Mucosa of stomach (tissue), 1 donor: ENCODE results near the gene CCDC167.

Source experiments
- H3K27me3 ChIP-seq: one replicate; pipeline ENCODE4 v1.7.0; 2013; ENCODE audit warnings: mild to moderate bottlenecking, low read length; ENCODE audit not compliant: control insufficient read depth, insufficient read depth
- H3K36me3 ChIP-seq: one replicate; pipeline ENCODE4 v1.7.0; 2013; ENCODE audit warnings: low read length; ENCODE audit not compliant: control insufficient read depth, insufficient read depth
- H3K4me1 ChIP-seq: one replicate; pipeline ENCODE4 v1.7.0; 2013; ENCODE audit warnings: mild to moderate bottlenecking, low read length; ENCODE audit not compliant: control insufficient read depth, insufficient read depth
- H3K4me3 ChIP-seq: one replicate; pipeline ENCODE4 v1.7.0; 2013; ENCODE audit warnings: low read length
- H3K9ac ChIP-seq: one replicate; pipeline ENCODE4 v1.7.0; 2013; ENCODE audit warnings: mild to moderate bottlenecking, low read length, moderate library complexity
- H3K9me3 ChIP-seq: one replicate; pipeline ENCODE4 v1.7.0; 2013; ENCODE audit warnings: mild to moderate bottlenecking, low read length, moderate library complexity; ENCODE audit not compliant: control insufficient read depth
- donor health status: Pancreatic carcinoma.

CCDC167 gene

DNA sequence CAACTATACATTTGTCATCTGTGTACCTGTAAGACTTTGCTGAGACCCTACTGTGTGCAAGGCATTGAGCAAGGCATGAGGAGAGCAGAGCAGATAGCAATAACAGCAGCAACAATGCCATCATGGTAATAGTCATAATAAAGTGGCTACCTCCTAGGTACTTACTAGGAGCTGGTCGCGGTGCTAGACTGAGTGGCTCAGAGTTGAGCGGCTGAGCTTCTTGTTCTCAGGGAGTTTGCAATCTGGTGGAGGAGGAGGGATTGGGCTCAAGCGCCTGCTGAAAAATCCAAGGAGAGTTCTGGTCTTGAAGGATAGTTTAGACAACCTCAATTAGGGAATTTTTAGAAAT is 25.3 kb upstream of the CCDC167 start:
- Histone ChIP-seq H3K4me3 (no peak overlapping the region), H3K36me3 (no peaks in the 10 kb centered on the region), H3K4me1 (no peaks in the 10 kb centered on the region), H3K9me3 (no peaks in the 10 kb centered on the region), H3K9ac (no peak overlapping the region), H3K27me3 (peaks cover 4% of the 10 kb centered on the region)

DNA sequence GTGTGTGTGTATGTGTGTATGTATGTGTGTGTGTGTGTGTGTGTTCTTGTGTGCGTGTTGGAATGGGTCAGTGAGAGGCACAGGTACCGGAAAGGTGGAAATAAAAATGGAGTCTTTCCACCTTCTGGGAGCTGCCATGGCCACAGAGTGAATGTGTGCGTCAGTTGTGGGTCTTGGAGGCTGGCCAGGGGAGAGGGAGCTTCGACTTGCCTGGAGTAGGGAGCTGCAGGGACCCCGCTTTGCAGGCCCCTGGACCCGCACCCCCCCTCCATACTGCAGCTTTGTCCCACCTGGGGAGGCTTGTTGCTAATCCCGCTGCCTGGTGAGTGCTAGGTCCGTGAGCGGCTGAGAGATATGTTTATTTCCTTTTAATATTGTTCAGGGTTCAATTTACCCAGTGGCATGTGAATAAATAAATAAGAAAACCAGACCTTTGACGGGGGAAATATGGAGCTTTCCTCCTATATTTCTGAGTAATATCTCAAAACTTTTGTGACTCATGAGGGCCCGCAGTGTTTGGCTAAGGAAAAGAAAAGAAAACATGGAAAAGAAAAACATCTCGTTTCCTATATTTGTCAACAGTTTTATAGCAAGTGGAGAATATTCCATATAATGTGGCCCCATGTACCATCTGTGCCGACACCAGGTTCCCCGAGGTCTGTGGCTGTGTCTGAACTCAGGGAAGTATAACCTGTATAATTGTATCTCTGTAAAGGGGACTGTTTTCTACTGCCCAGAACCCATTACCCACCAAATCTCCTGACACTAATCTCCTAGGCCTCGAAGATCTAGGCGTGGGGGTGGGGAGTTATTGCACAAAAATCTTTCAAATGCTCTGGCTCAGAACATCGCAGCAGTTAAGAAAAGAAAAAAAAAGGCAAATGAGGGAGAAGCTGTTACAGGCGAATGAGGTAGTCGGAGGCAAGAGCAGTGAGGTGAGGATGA is 24.6 kb upstream of the CCDC167 start:
- H3K4me1 ChIP-seq: no peaks in the 10 kb centered on the region
- no peak overlapping the region for H3K9ac ChIP-seq
- H3K27me3 ChIP-seq: peaks cover 4% of the 10 kb centered on the region
- H3K9me3 ChIP-seq: no peaks in the 10 kb centered on the region
- H3K36me3 ChIP-seq: no peaks in the 10 kb centered on the region
- H3K4me3 ChIP-seq: no peak overlapping the region

DNA sequence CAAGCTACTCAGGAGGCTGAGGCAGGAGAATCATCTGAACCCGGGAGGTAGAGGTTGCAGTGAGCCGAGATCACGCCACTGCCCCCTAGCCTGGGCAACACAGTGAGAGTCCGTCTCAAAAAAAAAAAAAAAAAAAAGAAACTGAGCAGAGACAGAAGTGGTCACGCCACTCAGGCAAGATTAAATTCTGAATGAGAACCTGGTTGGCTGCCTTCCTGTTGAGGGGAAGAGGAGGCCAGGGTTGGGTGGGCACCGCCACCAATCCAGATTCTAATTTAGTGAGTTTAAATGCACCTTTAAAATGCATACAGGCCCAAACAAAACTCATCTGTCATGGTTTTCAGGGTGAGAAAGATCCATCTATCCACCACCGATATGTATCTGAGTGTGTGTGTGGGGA is 23.7 kb upstream of the CCDC167 start:
- peaks cover 4% of the 10 kb centered on the region for H3K27me3 ChIP-seq
- H3K9ac ChIP-seq: no peak overlapping the region
- H3K4me1 ChIP-seq: no peaks in the 10 kb centered on the region
- no peak overlapping the region for H3K4me3 ChIP-seq
- H3K36me3 ChIP-seq: no peaks in the 10 kb centered on the region
- no peaks in the 10 kb centered on the region for H3K9me3 ChIP-seq

DNA sequence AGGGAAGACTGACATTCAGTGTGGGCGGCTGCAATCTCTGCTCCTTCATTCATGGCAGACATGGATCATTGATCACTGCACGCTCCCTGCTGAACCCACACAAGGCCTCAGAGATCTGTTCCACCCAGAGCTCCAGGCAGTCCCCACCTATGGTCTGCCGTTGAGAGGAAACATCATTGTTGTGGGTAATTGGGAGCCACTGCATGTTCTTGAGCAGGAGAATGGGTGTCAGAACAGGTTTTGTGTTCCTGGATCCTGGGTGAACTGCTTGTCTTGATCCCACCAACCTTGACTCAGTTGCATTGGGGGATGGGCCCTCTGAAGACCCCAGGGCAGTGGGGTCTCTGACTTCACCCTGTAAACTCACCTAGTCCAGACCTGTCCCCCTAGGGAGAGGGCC is 23.1 kb upstream of the CCDC167 start:
- no peaks in the 10 kb centered on the region for H3K9me3 ChIP-seq
- no peak overlapping the region for H3K4me3 ChIP-seq
- peaks cover 4% of the 10 kb centered on the region for H3K27me3 ChIP-seq
- H3K36me3 ChIP-seq: no peaks in the 10 kb centered on the region
- H3K9ac ChIP-seq: no peak overlapping the region
- H3K4me1 ChIP-seq: no peaks in the 10 kb centered on the region

DNA sequence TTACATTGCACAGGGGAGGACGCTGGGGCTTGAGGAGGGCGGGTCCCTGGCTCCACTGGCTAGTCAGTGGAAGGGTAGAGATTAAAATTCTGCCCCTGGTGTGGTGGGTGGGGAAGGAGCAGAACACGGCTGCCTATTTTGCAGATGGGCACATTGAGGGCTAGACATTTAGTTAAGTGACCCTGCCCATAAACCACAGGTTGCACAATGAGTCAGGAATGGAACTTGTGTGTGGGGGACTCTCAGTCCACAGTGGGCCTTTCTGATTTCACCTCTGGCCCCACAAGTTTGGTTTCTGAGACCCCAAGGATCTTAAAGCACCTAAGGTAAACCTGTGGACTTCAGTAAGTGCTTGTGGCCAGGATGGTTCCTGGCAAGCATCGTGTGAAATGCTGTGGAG is 22.0 kb upstream of the CCDC167 start:
- Histone ChIP-seq H3K27me3 (peaks cover 13% of the 10 kb centered on the region), H3K4me3 (no peak overlapping the region), H3K9me3 (no peaks in the 10 kb centered on the region), H3K4me1 (peaks cover under 1% of the 10 kb centered on the region), H3K36me3 (no peaks in the 10 kb centered on the region), H3K9ac (no peak overlapping the region)

DNA sequence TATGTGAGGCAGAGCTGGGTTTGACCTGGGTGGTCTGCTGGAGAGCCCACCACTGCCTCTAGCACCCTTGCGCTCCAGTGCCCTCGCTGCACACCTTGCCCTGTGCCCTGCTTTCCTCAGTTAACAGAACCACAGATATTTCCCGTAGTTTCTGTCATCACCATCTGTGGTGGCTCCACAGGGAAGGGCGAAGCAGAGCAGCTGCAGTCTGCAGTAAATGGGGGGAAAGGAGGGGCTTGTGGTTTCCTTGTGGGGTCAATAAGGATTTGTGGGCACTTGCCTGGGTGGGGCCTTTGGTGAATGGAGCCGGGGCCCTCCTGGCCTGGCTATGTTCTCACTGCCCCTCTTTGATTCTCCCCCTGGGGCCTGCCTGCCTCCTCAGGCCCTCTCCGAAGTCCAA is 21.2 kb upstream of the CCDC167 start:
- Histone ChIP-seq H3K9me3 (no peaks in the 10 kb centered on the region), H3K4me3 (no peak overlapping the region), H3K4me1 (peaks cover 8% of the 10 kb centered on the region), H3K36me3 (no peaks in the 10 kb centered on the region), H3K27me3 (peaks cover 19% of the 10 kb centered on the region), H3K9ac (no peak overlapping the region)

DNA sequence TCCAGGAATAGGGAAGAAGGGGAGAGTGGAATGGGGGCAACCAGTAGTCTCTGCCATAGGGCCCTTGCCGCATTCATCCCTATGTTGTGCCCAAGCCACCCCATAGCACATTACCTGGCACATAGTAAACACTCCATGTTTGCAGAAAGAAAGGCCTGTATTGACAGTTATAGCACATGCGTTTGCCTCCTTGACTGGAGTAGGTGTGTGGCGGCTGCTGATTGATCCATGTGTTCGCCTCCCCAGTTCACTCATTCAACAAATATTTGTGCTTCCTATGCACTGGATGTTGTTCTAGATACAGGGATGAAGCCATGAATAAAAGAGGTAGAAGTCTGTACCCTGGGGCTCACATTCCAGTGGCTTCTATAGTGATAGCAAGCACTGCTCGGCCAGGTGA is 19.8 kb upstream of the CCDC167 start:
- no peaks in the 10 kb centered on the region for H3K9me3 ChIP-seq
- peaks cover 13% of the 10 kb centered on the region for H3K4me1 ChIP-seq
- H3K36me3 ChIP-seq: no peaks in the 10 kb centered on the region
- H3K27me3 ChIP-seq: peaks cover 24% of the 10 kb centered on the region
- no peak overlapping the region for H3K9ac ChIP-seq
- H3K4me3 ChIP-seq: no peak overlapping the region

DNA sequence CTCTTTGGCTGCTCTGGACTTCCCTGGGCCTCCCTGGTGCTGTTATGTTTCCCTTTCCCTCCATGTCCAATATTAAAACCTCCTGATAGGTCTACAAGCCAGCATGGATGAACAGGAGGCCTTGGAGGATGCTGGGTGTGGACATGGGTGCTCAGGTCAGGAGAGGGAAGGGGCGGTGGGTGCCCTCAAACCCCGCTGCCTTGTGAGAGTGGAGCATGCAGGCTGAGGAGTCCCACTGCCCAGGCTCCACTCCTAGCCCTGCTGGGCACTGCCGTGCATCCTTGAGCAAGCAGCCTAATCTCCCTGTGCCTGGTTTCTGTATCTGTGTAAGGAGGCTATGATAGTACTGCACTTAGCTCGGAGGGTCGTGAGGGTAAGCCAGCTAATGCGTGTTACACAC is 18.4 kb upstream of the CCDC167 start:
- H3K9ac ChIP-seq: no peak overlapping the region
- no peaks in the 10 kb centered on the region for H3K9me3 ChIP-seq
- H3K27me3 ChIP-seq: peaks cover 32% of the 10 kb centered on the region
- H3K4me1 ChIP-seq: peaks cover 13% of the 10 kb centered on the region
- H3K4me3 ChIP-seq: no peak overlapping the region
- H3K36me3 ChIP-seq: no peaks in the 10 kb centered on the region

DNA sequence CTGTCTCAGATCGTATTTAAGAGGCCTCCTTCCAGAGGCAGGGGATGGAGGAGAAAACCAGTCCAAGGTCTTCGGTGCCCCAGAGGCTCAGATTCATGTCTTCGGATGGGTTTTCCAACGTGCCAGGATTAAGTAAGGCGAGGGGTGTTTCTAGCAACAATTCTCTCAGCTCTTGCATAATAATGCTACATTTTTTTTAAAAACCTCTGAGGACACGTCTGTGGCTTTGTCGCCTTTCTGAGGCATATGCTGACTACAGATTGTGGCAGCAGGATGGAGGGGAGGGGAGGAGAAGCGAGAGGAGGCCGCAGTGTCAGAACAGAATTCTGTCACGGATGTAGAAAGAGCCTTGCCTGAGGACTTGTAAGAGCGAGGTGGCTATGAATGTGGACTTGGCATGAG is 17.7 kb upstream of the CCDC167 start:
- H3K27me3 ChIP-seq: peaks cover 37% of the 10 kb centered on the region

DNA sequence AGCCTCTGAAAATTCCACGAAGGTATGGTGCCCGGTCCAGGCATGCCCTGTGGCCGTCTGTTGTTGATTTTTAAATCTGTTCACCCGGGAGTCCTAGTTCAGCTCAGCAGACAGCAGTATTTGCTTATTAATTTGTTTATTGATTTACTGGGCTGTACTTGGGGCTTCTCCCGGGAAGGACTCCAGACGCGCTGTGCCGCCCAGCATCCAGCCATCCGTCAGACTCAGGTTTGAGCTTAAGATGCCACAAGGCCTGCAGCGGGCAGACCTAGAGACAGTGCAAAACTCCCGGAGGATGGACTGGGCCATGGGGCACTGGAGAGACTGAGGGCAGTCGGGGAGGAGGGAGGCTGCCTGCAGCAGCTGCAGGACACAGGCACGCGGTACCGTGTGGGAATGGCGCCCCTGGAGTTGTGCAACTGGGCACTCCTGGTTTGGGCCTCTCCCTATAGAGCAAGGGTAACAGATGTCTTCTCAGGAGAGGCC is 17.3 kb upstream of the CCDC167 start:
- H3K4me3 ChIP-seq: no peak overlapping the region
- no peaks in the 10 kb centered on the region for H3K9me3 ChIP-seq
- H3K4me1 ChIP-seq: peaks cover 13% of the 10 kb centered on the region
- H3K36me3 ChIP-seq: no peaks in the 10 kb centered on the region
- H3K9ac ChIP-seq: no peak overlapping the region
- H3K27me3 ChIP-seq: peaks cover 39% of the 10 kb centered on the region

More for the DNA sequence above, 17.7 kb upstream of the CCDC167 start:
- no peaks in the 10 kb centered on the region for H3K36me3 ChIP-seq
- H3K9ac ChIP-seq: no peak overlapping the region
- peaks cover 13% of the 10 kb centered on the region for H3K4me1 ChIP-seq
- H3K9me3 ChIP-seq: no peaks in the 10 kb centered on the region
- H3K4me3 ChIP-seq: no peak overlapping the region

DNA sequence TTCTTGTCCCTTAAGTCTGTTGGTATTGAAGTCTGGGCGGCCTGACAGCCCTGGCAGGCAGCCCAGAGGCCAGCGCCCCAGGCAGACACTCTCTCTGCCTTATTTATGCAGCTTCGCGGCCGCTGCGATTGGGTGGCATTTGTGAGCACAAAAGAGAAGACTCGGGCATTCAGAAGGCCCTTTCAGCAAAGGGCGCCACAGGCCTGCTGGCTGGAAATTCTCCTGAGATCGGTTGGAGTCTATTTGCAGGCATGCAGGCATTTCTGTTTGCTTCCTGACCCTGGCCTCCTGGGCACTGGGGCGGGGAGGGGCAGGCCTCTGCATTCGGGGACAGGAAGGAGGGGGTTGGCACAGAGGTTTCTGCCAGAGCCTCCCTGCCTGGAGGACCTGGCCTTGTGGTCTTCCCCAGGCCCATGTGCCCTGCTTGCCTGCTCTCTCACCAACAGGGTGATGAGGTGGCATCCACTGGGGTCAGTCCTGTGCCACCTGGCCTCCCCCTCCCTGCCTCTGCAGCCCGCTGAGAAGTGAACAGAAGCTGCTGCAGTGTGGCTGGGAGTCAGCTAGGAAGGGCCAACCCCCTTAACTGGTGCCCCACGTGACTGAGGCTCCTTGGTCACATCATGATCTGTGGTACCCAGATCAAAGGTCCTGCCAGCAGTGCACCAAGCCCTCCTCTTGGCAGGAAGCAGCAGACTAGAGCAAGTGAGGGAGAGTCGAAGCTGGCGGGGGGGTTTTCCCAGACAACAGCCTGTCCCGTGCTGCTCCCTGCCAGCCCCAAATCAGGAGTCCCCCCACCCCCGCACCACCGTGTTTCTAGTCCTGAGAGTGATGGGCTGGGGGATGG is 16.6 kb upstream of the CCDC167 start:
- Histone ChIP-seq H3K36me3 (no peaks in the 10 kb centered on the region), H3K9me3 (no peaks in the 10 kb centered on the region), H3K4me1 (peaks cover 13% of the 10 kb centered on the region), H3K27me3 (peaks cover 46% of the 10 kb centered on the region), H3K4me3 (no peak overlapping the region), H3K9ac (no peak overlapping the region)

DNA sequence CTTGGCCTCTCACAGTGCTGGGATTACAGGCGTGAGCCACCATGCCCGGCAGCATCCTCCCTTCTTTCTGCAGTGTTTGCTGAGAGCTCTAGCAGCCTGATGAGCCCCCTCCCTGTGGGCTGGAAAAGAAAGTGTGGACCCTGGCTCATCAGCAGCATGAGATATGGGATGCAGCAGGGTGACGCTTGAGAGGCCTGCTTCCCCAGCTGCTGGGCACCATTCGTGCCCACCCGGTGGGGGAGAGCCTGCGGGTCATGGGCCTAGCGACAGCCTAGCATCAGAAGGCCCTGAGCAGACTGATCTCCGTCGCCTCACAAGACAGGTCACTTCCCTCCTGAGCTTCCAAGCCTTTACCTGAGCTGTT is 16.0 kb upstream of the CCDC167 start:
- no peak overlapping the region for H3K9ac ChIP-seq
- H3K9me3 ChIP-seq: no peaks in the 10 kb centered on the region
- no peaks in the 10 kb centered on the region for H3K36me3 ChIP-seq
- peaks cover 13% of the 10 kb centered on the region for H3K4me1 ChIP-seq
- H3K27me3 ChIP-seq: peaks cover 52% of the 10 kb centered on the region
- H3K4me3 ChIP-seq: no peak overlapping the region
